Measurements from ENCODE around the gene METTL3.
"Not testable (repeated sequence)": the region's sequence is repeated elsewhere in the genome, so short reads cannot be mapped to it uniquely, and the experiment has no call there.

METTL3 gene

GRCh38 chr14:21510735-21511657 is at the start of gene METTL3:
Gene METTL3 (minus strand): TSS chr14:21511340. CDS start chr14:21511223, 117 bp downstream.
- DNase-seq = peak; percentile 97 to 98
- TF ChIP-seq GATA1 (IDR thresholded peaks at IDR 0.05; ENCODE audit: low read depth, low read length) = no peak
- TF ChIP-seq POLR2A (IDR thresholded peaks at IDR 0.05; ENCODE audit: low read length) = peak; percentile 81

DNA sequence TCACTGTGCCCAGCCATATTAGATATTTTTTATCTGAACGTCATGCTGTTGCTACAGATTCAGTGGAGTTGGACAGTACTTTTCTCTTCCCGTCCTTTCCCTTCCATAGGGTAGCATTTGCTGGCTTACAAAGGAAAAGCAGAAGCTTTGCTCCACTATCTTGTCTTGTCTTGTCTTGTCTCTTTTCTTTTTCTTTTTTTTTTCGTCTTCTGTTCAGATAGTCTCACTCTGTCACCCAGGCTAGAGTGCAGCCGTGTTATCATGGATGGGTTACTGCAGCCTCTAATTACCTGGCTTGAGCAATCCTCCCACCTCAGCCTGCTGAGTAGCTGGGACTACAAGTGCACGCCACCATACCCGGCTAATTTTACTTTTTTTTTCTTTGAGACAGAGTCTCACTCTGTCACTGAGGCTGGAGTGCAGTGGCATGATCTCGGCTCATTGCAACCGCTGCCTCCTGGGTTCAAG is 47.6 kb upstream of the METTL3 start:
- no peak for TF ChIP-seq POLR2A (IDR thresholded peaks at IDR 0.05; ENCODE audit: low read length)
- TF ChIP-seq GATA1 (IDR thresholded peaks at IDR 0.05; ENCODE audit: low read depth, low read length) = no peak
- DNase-seq = no peak

DNA sequence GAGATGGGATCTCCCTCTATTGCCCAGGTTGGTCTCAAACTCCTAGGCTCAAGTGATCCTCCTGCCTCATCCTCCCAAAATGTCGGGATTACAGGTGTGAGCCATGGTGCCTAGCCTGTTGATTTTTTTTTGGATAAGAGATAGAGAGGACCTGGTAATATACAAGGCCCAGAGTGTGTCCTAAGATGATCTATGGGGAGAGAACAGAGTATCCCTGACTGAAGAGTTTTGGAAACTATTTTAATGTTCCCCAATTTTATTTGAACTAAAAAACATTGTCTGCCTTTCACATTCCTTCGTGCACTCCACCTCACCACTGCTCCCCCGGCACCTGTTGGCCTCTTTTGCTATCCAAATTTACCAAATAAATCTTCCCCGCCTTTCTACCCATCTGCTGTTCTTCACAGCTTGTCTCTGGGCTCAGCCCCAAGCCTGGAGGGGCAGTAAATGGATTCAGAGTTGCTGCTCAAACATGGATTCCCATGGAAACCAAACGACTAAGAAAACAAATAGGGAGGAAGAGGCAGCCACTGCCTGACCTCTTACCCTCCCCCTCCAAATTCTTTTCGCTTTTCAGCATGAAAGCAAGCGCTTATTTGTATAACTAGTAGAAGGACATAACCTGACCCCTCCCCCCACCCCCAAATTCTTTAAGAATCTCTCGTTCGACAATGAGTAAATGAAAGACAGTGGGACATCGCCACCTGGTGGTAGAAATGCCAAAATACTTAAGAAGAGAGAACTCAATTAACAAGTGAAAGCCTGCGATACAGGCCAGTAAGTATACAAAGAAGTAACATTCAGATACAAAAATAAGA is 46.2 kb upstream of the METTL3 start:
- TF ChIP-seq GATA1 (IDR thresholded peaks at IDR 0.05; ENCODE audit: low read depth, low read length) = no peak
- TF ChIP-seq POLR2A (IDR thresholded peaks at IDR 0.05; ENCODE audit: low read length) = no peak
- DNase-seq = peak; percentile 85 to 91

- TF ChIP-seq GATA1 (IDR thresholded peaks at IDR 0.05; ENCODE audit: low read depth, low read length) (no peak), POLR2A (IDR thresholded peaks at IDR 0.05; ENCODE audit: low read length) (no peak)
- DNase-seq = no peak
Observed at GRCh38 chr14:21556378-21557083, 45.4 kb upstream of the METTL3 start.

DNA sequence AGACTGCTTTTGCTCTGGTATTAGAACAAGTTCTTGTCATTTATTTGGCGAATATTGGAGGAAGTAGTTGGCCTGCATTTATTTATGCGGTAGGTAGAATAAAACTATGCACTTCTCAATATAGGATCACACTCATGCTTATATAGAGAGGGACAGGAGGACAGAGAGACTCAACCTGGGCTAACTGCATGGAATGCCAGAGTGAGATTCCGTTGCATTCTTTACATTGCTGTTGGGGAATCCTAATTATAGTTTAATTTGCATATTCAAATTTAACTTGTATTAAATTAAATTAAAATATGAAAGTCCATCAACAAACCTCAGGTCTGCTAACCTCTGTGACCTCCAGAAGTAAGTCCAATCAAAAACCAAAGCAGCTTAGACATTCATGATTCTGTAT is 42.1 kb upstream of the METTL3 start:
- DNase-seq = no peak
- TF ChIP-seq POLR2A (IDR thresholded peaks at IDR 0.05; ENCODE audit: low read length) = no peak
- no peak for TF ChIP-seq GATA1 (IDR thresholded peaks at IDR 0.05; ENCODE audit: low read depth, low read length)

- DNase-seq = not testable (repeated sequence)
Observed at GRCh38 chr14:21544588-21544987, 33.4 kb upstream of the METTL3 start.

DNA sequence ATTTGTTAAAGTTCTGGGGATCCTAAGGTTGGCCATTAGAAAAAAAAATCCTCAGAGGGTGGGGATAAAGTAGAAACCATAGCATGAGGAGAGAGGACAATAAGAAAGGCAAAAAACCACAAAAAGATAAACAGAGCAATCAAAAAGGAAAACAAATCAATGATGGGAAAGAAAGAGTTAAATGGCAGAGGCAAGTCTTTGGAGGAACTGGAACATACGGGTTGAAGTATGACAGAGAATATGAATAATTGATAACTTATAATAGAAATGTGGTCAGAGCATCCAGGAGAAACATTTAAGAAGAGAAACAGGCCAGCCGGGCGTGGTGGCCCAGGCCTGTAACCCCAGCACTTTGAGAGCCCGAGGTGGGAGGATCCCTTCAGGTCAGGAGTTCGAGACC is 32.8 kb upstream of the METTL3 start:
- no peak for TF ChIP-seq POLR2A (IDR thresholded peaks at IDR 0.05; ENCODE audit: low read length)
- TF ChIP-seq GATA1 (IDR thresholded peaks at IDR 0.05; ENCODE audit: low read depth, low read length) = no peak
- DNase-seq = no peak

DNA sequence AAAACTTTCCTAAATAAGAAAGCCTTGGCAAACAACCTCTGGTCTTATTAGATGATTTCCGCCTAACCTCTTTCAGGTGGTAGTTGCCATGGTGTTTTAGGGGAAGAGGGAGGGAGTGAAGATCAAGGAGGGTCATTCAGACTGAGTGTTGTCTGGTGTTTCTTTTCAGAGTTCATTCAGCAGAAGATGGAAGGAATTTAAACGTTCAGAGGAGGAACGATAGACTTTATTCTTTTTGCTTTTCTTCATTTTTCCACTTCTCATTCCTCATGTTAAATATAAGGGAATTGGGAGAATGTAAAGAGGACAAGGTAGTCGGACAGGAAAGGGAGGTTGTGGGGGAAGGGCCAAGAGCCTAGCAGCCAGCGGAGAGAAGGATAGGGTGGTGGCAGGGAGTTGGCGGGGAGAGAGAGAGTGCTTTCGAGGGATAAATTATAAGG is 32.4 kb upstream of the METTL3 start:
- no peak for TF ChIP-seq POLR2A (IDR thresholded peaks at IDR 0.05; ENCODE audit: low read length)
- TF ChIP-seq GATA1 (IDR thresholded peaks at IDR 0.05; ENCODE audit: low read depth, low read length) = no peak
- no peak for DNase-seq

DNA sequence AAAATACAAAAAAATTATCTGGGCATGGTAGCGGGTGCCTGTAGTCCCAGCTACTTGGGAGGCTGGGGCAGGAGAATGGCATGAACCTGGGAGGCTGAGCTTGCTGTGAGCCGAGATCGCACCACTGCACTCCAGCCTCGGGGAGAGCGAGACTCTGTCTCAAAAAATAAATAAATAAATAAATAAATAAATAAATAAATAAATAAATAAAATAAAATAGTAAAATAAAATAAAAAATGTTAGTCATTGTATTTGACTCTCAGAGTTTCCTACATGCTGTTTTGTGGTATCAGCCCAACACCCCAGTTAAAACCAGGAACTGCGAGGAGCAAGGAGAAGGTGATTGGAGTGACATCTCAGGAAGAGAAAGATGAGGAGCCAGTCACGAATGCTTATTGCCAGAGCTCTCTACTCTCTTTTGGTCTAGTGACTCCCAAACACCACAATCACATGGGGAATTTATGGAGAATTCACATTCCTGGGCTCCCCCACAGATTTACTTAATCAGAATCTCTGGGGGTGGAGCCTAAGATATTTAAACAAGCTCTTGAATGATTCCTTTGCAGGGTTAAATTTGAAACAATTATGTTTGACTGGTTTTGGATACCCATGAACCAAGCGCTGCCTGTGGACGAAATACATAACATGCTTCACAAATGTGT is 30.4 kb upstream of the METTL3 start:
- no peak for TF ChIP-seq POLR2A (IDR thresholded peaks at IDR 0.05; ENCODE audit: low read length)
- no peak for TF ChIP-seq GATA1 (IDR thresholded peaks at IDR 0.05; ENCODE audit: low read depth, low read length)
- DNase-seq = no peak

DNA sequence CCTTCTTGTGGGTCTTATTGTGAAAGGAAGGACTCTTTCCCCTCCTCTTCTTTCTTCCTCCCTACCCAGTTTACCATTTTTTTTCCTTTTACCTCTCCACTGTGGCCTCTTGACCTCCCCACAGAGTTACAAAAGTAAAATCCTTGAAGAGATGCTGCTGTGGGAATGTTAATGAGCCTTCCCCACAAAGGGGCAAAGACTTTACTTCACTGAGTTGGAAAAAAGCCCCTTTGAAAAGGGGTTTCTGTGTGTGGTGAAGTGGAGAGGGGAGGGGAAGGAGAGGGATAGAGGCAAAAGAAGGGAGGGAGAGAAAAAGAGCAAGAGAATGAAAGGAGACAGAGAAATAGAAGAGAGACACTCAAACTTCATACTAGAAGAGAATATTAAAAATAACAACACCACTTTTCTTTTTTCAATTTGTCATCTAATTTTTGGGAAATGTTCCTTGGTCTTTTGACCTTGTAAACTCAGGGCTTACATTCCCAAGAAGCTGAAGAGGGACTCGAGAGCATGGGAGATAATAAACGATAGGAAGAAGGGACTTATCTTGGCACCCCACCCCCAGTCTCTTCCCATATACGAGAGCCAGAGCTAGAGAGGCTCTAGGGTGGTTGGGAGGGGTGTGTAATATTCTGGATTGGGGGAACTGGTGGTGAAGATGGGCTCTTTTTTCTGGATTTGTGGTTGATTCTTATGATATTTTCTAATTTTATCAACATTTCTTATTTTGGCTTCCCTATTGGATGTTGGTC is 28.2 kb upstream of the METTL3 start:
- no peak for DNase-seq
- TF ChIP-seq GATA1 (IDR thresholded peaks at IDR 0.05; ENCODE audit: low read depth, low read length) = no peak
- no peak for TF ChIP-seq POLR2A (IDR thresholded peaks at IDR 0.05; ENCODE audit: low read length)

DNA sequence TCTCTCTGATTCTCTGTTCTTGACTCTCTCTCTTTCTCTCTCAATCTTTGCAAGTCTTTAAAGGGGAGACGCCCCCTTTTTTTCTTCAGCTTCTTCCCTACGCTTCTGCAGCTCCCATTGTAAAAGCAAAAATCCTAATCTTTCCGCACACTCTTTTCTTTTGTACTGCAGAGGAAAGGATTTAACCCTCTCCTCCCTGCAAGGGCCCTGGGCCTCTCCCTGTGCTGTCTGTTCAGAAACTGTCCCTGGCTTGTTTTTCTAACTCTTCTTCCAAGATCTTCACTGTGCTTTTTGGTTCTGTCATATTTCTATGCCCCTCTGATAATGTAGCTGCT is 25.9 kb upstream of the METTL3 start:
- TF ChIP-seq GATA1 (IDR thresholded peaks at IDR 0.05; ENCODE audit: low read depth, low read length) (no peak), POLR2A (IDR thresholded peaks at IDR 0.05; ENCODE audit: low read length) (no peak)
- DNase-seq = no peak

GRCh38 chr14:21536418-21537089 is 25.4 kb upstream of the METTL3 start:
- DNase-seq = no peak

More at GRCh38 chr14:21536418-21537089, 25.4 kb upstream of the METTL3 start:
- no peak for TF ChIP-seq POLR2A (IDR thresholded peaks at IDR 0.05; ENCODE audit: low read length)
- no peak for TF ChIP-seq GATA1 (IDR thresholded peaks at IDR 0.05; ENCODE audit: low read depth, low read length)
